Astrocyte (in vitro differentiated cells and primary cell): ENCODE data around the gene HFE. TPM values are rescaled to one million over a fixed set of nuclear protein-coding genes. Genes with fewer than 3 reads are reported as not detected.
"Not testable (repeated sequence)": the region's sequence is repeated elsewhere in the genome, so short reads cannot be mapped to it uniquely, and the experiment has no call there.

Experiments
- DNase-seq: peaks from one replicate; pipeline ENCODE4 v3.0.0-alpha.2; 2010; ENCODE audit warnings: low read depth
- FAIRE-seq: peaks from 2 replicates; lab custom pipeline; 2011; peaks lifted over from hg19 to GRCh38; lab: Jason Lieb, UNC
- H2AFZ ChIP-seq: 2 replicates; pipeline ENCODE4 v1.6.0; 2012; ENCODE audit warnings: low read depth, low read length, inconsistent platforms
- H3K27ac ChIP-seq: 2 replicates; pipeline ENCODE4 v1.5.1; 2011; ENCODE audit warnings: low read depth, low read length, inconsistent platforms
- H3K27me3 ChIP-seq: 2 replicates; pipeline ENCODE4 v1.6.0; 2011; ENCODE audit warnings: low read length, inconsistent platforms; ENCODE audit not compliant: insufficient read depth
- H3K36me3 ChIP-seq: 2 replicates; pipeline ENCODE4 v1.5.1; 2011; ENCODE audit warnings: low read length, inconsistent platforms; ENCODE audit not compliant: insufficient read depth
- H3K4me1 ChIP-seq: 2 replicates; pipeline ENCODE4 v1.5.1; 2011; ENCODE audit warnings: low read length, inconsistent platforms; ENCODE audit not compliant: insufficient read depth
- H3K4me2 ChIP-seq: 2 replicates; pipeline ENCODE4 v1.6.0; 2012; ENCODE audit warnings: low read length, inconsistent platforms
- H3K4me3 ChIP-seq: 2 replicates; pipeline ENCODE4 v1.5.1; 2011; ENCODE audit warnings: low read depth, mild to moderate bottlenecking, low read length, inconsistent platforms; ENCODE audit not compliant: insufficient read depth
- H3K79me2 ChIP-seq: 2 replicates; pipeline ENCODE4 v1.6.0; 2012; ENCODE audit warnings: mild to moderate bottlenecking, low read length, inconsistent platforms; ENCODE audit not compliant: insufficient read depth
- H3K9ac ChIP-seq: 2 replicates; pipeline ENCODE4 v1.6.0; 2012; ENCODE audit warnings: mild to moderate bottlenecking, low read length, inconsistent platforms
- H3K9me3 ChIP-seq: 2 replicates; pipeline ENCODE4 v1.5.1; 2012; ENCODE audit warnings: low read depth, mild to moderate bottlenecking, low read length, inconsistent platforms; ENCODE audit not compliant: insufficient read depth
- H4K20me1 ChIP-seq: 2 replicates; pipeline ENCODE4 v1.6.0; 2012; ENCODE audit warnings: low read length, inconsistent platforms; ENCODE audit not compliant: insufficient read depth
- H3K27ac Mint-ChIP-seq: one replicate; pipeline ENCODE4 v1.8.0; 2021; ENCODE audit warnings: mild to moderate bottlenecking, mixed read lengths; ENCODE audit not compliant: unreplicated experiment
- H3K27me3 Mint-ChIP-seq: one replicate; pipeline ENCODE4 v1.8.0; 2021; ENCODE audit warnings: low read depth, mixed read lengths; ENCODE audit not compliant: unreplicated experiment
- H3K36me3 Mint-ChIP-seq: one replicate; pipeline ENCODE4 v1.8.0; 2021; ENCODE audit warnings: low read depth, mixed read lengths; ENCODE audit not compliant: unreplicated experiment
- H3K4me1 Mint-ChIP-seq: one replicate; pipeline ENCODE4 v1.8.0; 2021; ENCODE audit warnings: low read depth, mixed read lengths; ENCODE audit not compliant: unreplicated experiment
- H3K4me3 Mint-ChIP-seq: one replicate; pipeline ENCODE4 v1.8.0; 2021; ENCODE audit warnings: mild to moderate bottlenecking, moderate library complexity, mixed read lengths; ENCODE audit not compliant: unreplicated experiment
- H3K9me3 Mint-ChIP-seq: one replicate; pipeline ENCODE4 v1.8.0; 2021; ENCODE audit warnings: mild to moderate bottlenecking, mixed read lengths; ENCODE audit not compliant: unreplicated experiment
- CTCF ChIP-seq: IDR thresholded peaks from 2 replicates; pipeline ENCODE4 v1.5.1; 2011; ENCODE audit warnings: low read depth, mild to moderate bottlenecking, inconsistent platforms, low read length, moderate library complexity; ENCODE audit not compliant: insufficient read depth
- EZH2 ChIP-seq: IDR thresholded peaks from 2 replicates; pipeline ENCODE4 v1.6.1; 2012; ENCODE audit warnings: mild to moderate bottlenecking, low read length, inconsistent platforms; ENCODE audit not compliant: insufficient read depth
- total RNA-seq: library from RNA; stranded (reverse); gene quantifications from 2 replicates; pipeline ENCODE4 v1.2.1, GENCODE V29; 2021

HFE gene
- total RNA-seq, 1 donor from 2014 or later = 5.7 TPM

- no peaks in the 10 kb centered on the region for H3K79me2 ChIP-seq
- no peak for FAIRE-seq
- DNase-seq = no peak
- H3K27me3 Mint-ChIP-seq = no peaks in the 10 kb centered on the region
- H3K4me2 ChIP-seq = no peak overlapping the region
- H3K27ac ChIP-seq = no peak overlapping the region
- H4K20me1 ChIP-seq = no peaks in the 10 kb centered on the region
- TF ChIP-seq CTCF (no peak), EZH2 (no peak)
- no peak overlapping the region for H2AFZ ChIP-seq
- H3K9ac ChIP-seq = no peak overlapping the region
- no peak overlapping the region for H3K4me3 Mint-ChIP-seq
- H3K9me3 Mint-ChIP-seq = no peaks in the 10 kb centered on the region
- no peak overlapping the region for H3K27ac Mint-ChIP-seq
- H3K4me1 Mint-ChIP-seq = peaks cover 7% of the 10 kb centered on the region
- no peaks in the 10 kb centered on the region for H3K9me3 ChIP-seq
- no peaks in the 10 kb centered on the region for H3K36me3 Mint-ChIP-seq
- H3K4me1 ChIP-seq = peaks cover 10% of the 10 kb centered on the region
- H3K4me3 ChIP-seq = no peak overlapping the region
- H3K27me3 ChIP-seq = no peaks in the 10 kb centered on the region
- H3K36me3 ChIP-seq = no peaks in the 10 kb centered on the region
These were observed 29.3 kb upstream of the HFE start for GRCh38 chr6:26057899-26058298.

- H3K27me3 Mint-ChIP-seq, H3K4me2 ChIP-seq, H3K9me3 Mint-ChIP-seq, H3K9ac ChIP-seq, H3K36me3 ChIP-seq, H3K27ac ChIP-seq, H3K4me1 Mint-ChIP-seq, H3K4me3 Mint-ChIP-seq, H4K20me1 ChIP-seq, H3K9me3 ChIP-seq, DNase-seq, FAIRE-seq, H3K4me3 ChIP-seq, H3K36me3 Mint-ChIP-seq, H3K79me2 ChIP-seq, H2AFZ ChIP-seq, H3K27me3 ChIP-seq, H3K27ac Mint-ChIP-seq: not testable (repeated sequence)
- H3K4me1 ChIP-seq = peaks cover 10% of the 10 kb centered on the region
These were observed 28.7 kb upstream of the HFE start for GRCh38 chr6:26058477-26059033.

- FAIRE-seq (no peak), DNase-seq (no peak)
- Mint-ChIP-seq H3K4me1 (no peaks in the 10 kb centered on the region), H3K9me3 (no peaks in the 10 kb centered on the region), H3K27ac (no peak overlapping the region), H3K36me3 (no peaks in the 10 kb centered on the region), H3K4me3 (no peak overlapping the region), H3K27me3 (no peaks in the 10 kb centered on the region)
- Histone ChIP-seq H3K9ac (no peak overlapping the region), H3K4me2 (no peak overlapping the region), H3K79me2 (no peaks in the 10 kb centered on the region), H3K4me3 (no peak overlapping the region), H3K27me3 (no peaks in the 10 kb centered on the region), H3K36me3 (no peaks in the 10 kb centered on the region), H2AFZ (no peak overlapping the region), H3K27ac (no peak overlapping the region), H3K4me1 (peaks cover 3% of the 10 kb centered on the region), H4K20me1 (no peaks in the 10 kb centered on the region), H3K9me3 (no peaks in the 10 kb centered on the region)
- TF ChIP-seq CTCF = no peak
- TF ChIP-seq EZH2 = no peak
These were observed 27.3 kb upstream of the HFE start for GRCh38 chr6:26059941-26060340.
